IPS-NIHi7 (cell line): Measurements from ENCODE around the gene RAB35.

Experiments
- DNase-seq: peaks from one replicate; pipeline ENCODE4 v3.0.0; 2012; ENCODE audit warnings: mixed read lengths; ENCODE audit errors: extremely low spot score

RAB35 gene

DNA sequence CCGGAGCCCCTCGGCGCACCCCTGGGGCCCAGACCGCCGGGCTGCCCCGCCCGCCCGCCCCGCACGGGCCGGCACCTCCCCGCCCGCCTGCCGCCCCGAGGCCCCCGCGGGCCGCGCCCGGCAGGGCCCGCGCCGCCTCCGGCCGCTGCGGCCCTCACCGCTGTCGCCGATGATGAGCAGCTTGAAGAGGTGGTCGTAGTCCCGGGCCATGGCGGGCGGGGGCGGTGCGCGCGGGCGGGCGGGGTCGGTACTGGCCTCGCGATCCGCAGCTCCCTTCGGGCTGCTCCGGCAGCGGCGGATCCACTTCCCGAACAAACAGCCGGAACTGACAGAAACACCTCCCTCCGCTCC is at the start of gene RAB35:
RAB35 (minus strand) TSS at position 313 of the 351 bp plus-strand sequence; CDS start at position 210, 103 bp downstream.
- no peak for DNase-seq

GRCh38 chr12:120164293-120164692 is 47.7 kb upstream of the RAB35 start:
- no peak for DNase-seq

- no peak for DNase-seq
These were observed 46.2 kb upstream of the RAB35 start for GRCh38 chr12:120162763-120163162.

DNA sequence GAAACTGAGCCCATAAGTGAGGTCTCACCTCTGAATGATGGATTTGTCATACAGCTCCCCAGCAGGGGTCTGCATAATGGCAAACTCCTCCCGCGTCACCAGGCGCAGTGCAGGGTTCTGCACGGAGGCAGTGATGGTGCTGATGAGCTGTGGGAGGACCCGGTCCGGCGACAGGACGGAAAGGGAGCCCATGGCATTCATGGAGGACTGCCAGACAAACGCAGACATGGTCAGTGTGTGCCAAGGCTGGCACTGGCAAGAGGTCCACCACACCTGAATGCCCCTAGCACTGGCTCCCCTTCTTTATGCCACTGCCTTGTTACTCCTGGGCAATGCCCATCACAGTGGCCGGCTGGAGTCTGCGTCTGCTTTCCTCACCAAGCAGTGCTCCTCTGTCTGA is 45.3 kb upstream of the RAB35 start:
- DNase-seq: no peak

- DNase-seq: no peak
These were observed 43.1 kb upstream of the RAB35 start for GRCh38 chr12:120159509-120160237.

GRCh38 chr12:120158351-120158750 is 41.8 kb upstream of the RAB35 start:
- no peak for DNase-seq

DNA sequence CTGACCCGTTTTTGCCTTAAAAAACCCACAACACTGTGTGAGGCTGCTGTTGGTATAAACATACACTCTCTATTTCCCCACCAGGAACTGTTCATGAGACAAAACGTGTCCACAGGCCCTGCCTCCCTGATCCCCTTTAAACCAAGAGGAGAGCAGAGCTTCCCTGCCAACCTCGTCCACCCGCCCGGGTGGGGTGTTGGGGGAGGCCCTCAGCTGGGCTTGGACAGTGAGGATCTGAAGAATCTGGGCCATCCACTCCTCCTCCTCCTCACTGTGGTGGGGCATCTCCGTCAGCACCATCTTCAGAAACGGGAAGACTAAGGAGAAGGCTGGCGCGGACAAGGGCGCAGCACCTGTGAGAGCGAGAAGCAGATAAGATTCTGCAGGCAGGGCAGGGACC is 41.1 kb upstream of the RAB35 start:
- no peak for DNase-seq

- DNase-seq: no peak
These were observed 40.0 kb upstream of the RAB35 start for GRCh38 chr12:120156315-120157259.

- DNase-seq: no peak
These were observed 38.5 kb upstream of the RAB35 start for GRCh38 chr12:120155072-120155471.

DNA sequence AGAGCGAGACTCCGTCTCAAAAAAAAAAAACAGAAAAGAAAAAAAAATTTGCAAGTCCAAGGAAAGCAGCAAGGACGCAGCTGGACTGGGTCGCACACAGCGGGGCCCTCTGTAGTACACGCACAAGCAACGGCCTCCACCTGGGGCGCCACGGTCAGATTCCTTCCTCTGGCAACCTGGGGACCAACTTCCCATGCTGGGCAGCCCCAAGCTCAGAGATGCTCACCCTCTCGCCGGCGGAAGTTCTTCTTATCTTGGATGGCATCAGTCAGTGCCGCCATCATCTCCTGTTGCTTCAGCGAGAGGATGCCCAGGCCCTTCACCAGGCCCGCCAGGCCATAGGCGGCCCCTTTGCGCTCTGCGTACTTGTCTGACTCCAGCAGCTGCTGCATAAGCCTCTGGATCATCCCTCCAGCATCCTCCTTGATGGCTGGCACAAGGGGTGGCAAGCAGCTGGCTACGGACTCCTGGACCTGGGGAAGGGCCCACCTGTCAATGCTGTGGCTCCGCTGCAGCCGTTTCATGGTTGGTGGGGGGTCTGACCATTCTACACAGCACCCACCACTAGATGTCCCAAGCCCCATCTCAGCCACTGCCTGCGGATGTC is 34.5 kb upstream of the RAB35 start:
- no peak for DNase-seq

GRCh38 chr12:120148011-120148410 is 31.5 kb upstream of the RAB35 start:
- no peak for DNase-seq

- no peak for DNase-seq
These were observed 28.6 kb upstream of the RAB35 start for GRCh38 chr12:120145164-120145563.

DNA sequence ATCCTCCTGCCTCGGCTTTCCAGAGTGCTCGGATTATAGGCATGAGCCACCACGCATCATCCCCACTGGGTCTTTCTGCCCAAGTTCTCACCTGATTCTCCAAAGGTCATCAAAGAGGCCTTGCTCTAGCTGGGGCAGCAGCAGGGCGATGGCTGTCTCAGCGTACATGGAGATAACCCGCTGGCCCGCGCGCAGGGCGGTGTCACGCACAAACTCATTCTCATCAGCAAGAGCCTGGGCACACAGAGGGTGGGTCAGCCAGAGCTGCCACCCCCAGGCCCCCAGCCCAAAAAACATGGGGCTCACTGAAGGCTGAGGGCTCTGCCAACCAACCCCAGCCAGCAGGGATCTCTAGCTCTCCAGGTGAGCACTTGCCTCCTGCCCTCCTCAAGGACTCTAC is 27.7 kb upstream of the RAB35 start:
- DNase-seq: no peak

DNA sequence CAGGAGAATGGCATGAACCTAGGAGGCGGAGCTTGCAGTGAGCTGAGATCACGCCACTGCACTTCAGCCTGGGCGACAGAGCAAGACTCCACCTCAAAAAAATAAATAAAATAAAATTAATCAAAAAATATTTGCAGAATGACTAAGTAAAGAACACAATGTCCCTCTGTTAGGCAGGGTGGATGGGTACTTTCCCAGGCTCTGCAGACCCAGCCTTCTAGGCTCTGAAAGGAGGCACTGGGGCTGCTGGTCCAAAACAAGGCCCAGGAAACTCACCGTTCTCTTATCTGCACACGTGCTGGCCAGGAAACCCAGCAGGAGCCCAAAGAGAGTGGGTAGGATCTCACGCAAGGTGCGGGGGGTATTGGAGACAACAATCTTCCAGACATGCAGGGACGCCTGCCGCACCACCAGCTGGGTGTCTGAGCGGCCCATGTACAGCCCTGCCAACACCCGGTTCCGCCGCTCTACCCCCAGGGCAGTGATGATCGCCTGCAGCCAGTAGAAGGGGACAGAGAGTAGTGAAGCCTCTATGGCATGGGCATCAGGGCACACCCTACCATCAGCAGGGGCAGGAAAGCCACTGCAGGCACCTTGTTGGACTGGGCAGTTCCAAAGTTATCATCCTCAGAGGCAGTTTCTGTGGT is 25.8 kb upstream of the RAB35 start:
- DNase-seq: no peak

- no peak for DNase-seq
These were observed 24.8 kb upstream of the RAB35 start for GRCh38 chr12:120141336-120141735.

- no peak for DNase-seq
These were observed 24.1 kb upstream of the RAB35 start for GRCh38 chr12:120140603-120141002.

DNA sequence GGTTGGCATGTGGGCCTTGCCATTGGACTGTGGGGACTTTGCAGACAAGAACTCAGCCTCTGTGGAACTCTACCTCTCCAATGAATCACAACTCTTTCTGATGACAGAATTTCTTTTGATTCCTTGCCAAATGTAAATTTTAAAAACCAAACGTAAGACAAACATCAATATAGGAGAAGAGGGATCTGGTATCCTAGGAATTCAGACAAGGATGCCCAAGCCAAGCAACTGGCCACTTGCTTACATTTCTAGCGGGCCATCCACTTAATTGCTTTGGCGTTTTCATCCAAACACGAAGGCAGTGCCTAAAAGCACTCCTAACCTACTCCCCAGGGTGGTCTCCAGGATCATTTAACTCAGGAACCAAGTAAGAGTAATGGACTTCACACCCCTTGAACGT is 23.4 kb upstream of the RAB35 start:
- DNase-seq: no peak

DNA sequence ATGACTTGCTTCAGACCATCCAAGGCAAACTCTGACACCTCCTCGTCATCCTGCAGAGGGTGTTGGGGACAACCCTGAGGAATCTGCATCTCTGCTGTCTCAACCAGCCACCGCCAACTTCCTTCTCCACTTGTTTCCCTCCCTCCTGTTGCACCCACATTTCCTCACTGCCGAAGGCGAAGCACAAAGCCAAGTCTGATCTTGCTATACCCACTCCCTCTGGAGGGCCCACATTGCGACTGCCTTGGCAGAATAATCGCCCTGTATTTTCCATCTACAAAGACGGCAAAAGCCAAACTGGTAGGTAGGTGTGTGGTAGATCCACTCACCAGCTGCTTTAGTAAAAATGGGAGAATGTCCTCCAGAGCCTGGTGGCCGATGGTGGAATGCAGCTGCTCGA is 21.8 kb upstream of the RAB35 start:
- DNase-seq: no peak

GRCh38 chr12:120137833-120138232 is 21.3 kb upstream of the RAB35 start:
- no peak for DNase-seq

DNA sequence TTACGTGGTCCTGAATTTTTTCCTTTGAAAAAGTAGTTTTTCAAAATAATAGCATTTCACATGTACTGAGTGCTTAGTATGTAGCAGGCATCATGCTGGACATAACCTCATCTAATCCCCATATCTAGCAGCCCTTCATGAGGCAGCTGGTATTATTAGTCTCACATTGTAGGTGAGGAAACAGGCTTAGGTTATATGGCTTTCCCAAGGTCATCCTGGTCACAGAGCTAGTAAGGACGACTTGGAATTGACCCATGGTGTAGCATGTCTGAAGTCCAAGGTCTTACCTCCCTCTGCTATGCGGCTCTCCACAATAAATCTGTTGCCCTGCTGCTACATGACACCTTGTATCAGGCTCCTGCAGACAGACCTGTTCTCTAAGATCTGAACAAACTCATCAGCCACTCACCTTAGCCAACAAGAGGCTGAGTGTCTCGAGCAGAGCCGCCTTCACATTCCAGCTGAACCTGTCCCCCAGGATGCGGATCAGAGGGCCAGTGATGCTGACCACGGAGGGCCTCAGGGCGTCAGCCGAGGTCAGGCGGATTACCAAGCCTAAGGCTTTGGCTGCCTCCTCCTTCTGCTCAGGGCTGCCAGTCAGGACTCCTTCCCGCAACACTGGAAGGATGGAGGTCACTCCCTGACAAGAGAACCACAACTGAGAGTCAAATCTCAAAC is 19.7 kb upstream of the RAB35 start:
- no peak for DNase-seq

- DNase-seq: no peak
These were observed 17.9 kb upstream of the RAB35 start for GRCh38 chr12:120134307-120134980.
